ENCODE data around the gene CDK16. TPM values are rescaled to one million over a fixed set of nuclear protein-coding genes. Genes with fewer than 3 reads are reported as not detected.

CDK16 gene
- total RNA-seq, 2 donors from 2014 or later: 167 to 245 TPM

DNA sequence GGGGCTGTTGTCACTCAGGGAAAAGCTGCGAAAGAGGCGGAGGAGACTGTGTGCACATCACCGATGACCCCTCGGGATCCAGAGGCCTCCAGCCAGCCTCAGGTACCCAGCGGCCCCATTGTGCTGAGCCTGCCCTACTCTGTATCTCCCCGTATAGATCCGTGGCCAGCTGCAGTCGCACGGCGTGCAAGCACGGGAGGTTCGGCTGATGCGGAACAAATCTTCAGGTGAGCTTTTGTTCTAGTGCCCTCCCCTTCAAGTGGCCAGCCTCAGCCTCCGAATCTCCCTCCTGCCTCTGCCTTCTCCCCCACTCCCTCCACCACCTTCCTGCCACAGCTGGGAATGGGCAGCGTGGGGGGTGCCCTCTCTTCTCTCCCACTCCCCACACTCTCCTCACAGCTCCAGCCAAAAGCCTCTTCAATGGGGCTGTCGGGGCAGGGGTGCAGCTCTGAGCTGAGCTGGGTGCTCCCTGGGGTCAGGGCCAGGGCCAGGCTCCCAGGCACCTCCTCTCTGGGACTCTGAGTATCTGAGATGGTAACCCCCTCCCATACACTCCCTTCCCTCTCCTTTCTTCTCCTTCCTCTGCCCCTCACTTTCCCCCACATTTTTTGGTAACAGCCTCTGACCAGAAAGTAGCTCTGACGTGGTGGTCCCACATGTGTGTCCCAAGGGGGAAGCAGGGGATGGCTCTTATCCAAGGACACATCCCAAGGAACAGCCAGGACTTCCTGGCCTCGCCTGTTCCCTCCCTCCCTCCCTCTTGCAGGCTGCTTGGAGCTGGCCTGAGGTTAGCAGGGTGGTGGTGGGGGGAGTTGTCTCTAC lies 45.3 kb upstream of the CDK16 start:
- Mint-ChIP-seq H3K27me3 (ENCODE audit: insufficient read depth) (no peaks in the 10 kb centered on the region), H3K36me3 (ENCODE audit: low read depth) (peaks cover 45% of the 10 kb centered on the region), H3K4me1 (no peaks in the 10 kb centered on the region), H3K9me3 (peaks cover 63% of the 10 kb centered on the region), H3K27ac (no peak overlapping the region), H3K4me3 (no peak overlapping the region)
- Histone ChIP-seq H3K4me1 (ENCODE audit: control insufficient read depth, insufficient read depth, low read length) (no peaks in the 10 kb centered on the region), H3K9me3 (ENCODE audit: control insufficient read depth, low read length) (no peaks in the 10 kb centered on the region), H3K4me3 (ENCODE audit: low read length) (no peak overlapping the region), H3K9ac (ENCODE audit: extremely low read depth, low read length, poor library complexity, severe bottlenecking) (no peak overlapping the region), H3K27me3 (ENCODE audit: control insufficient read depth, insufficient read depth, low read length, poor library complexity, severe bottlenecking) (no peaks in the 10 kb centered on the region), H3K36me3 (ENCODE audit: control insufficient read depth, insufficient read depth, low read length) (peaks cover 15% of the 10 kb centered on the region), H3K27ac (ENCODE audit: low read depth, low read length) (no peak overlapping the region)
- TF ChIP-seq, protein P1, sequence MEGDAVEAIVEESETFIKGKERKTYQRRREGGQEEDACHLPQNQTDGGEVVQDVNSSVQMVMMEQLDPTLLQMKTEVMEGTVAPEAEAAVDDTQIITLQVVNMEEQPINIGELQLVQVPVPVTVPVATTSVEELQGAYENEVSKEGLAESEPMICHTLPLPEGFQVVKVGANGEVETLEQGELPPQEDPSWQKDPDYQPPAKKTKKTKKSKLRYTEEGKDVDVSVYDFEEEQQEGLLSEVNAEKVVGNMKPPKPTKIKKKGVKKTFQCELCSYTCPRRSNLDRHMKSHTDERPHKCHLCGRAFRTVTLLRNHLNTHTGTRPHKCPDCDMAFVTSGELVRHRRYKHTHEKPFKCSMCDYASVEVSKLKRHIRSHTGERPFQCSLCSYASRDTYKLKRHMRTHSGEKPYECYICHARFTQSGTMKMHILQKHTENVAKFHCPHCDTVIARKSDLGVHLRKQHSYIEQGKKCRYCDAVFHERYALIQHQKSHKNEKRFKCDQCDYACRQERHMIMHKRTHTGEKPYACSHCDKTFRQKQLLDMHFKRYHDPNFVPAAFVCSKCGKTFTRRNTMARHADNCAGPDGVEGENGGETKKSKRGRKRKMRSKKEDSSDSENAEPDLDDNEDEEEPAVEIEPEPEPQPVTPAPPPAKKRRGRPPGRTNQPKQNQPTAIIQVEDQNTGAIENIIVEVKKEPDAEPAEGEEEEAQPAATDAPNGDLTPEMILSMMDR (conservative IDR thresholded peaks at IDR 0.05): no peak
- 90 to 95% methylated on average over 2 to 17 of the region's 18 CpGs for WGBS, 2 experiments (ENCODE audit: insufficient coverage in 1 of 2, insufficient read length in 1 of 2)
- no peak for DNase-seq

DNA sequence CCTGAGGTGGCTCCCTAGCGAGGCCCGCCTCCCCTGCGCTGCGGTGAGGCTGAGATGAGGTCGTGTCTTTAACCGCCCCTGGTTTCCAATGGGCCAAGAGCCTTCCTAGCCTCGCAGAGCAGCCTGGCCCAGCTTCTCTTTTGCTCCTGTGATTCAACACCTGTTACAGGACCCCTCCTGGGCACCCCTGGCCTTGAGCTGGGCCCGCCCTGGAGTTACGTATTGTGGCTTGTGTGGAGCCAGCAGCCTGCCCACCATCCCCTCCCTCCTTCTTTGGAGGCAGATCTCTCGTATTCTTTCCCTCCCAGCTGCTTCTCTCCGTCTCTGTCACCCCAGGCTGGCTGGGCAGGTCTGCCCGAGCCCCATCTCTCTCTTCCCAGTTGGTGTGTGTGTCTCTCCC lies 44.1 kb upstream of the CDK16 start:
- no peak for DNase-seq
- H3K9me3 Mint-ChIP-seq: peaks cover 61% of the 10 kb centered on the region

GRCh38 chrX:47174846-47175587 lies 43.5 kb upstream of the CDK16 start:
- H3K27me3 Mint-ChIP-seq (ENCODE audit: insufficient read depth): no peaks in the 10 kb centered on the region
- no peaks in the 10 kb centered on the region for H3K27me3 ChIP-seq (ENCODE audit: control insufficient read depth, insufficient read depth, low read length, poor library complexity, severe bottlenecking)

More for the DNA sequence above, 44.1 kb upstream of the CDK16 start:
- peaks cover 47% of the 10 kb centered on the region for H3K36me3 Mint-ChIP-seq (ENCODE audit: low read depth)
- H3K27me3 ChIP-seq (ENCODE audit: control insufficient read depth, insufficient read depth, low read length, poor library complexity, severe bottlenecking): no peaks in the 10 kb centered on the region
- no peak overlapping the region for H3K27ac ChIP-seq (ENCODE audit: low read depth, low read length)
- H3K4me1 Mint-ChIP-seq: no peaks in the 10 kb centered on the region
- H3K4me3 ChIP-seq (ENCODE audit: low read length): no peak overlapping the region
- TF ChIP-seq, protein P1 (conservative IDR thresholded peaks at IDR 0.05): no peak
- H3K9ac ChIP-seq (ENCODE audit: extremely low read depth, low read length, poor library complexity, severe bottlenecking): no peak overlapping the region
- H3K27ac Mint-ChIP-seq: no peak overlapping the region
- no peaks in the 10 kb centered on the region for H3K27me3 Mint-ChIP-seq (ENCODE audit: insufficient read depth)
- no peak overlapping the region for H3K4me3 Mint-ChIP-seq
- 93 to 94% methylated on average over 3 to 12 of the region's 12 CpGs for WGBS, 2 experiments (ENCODE audit: insufficient coverage in 1 of 2, insufficient read length in 1 of 2)
- no peaks in the 10 kb centered on the region for H3K9me3 ChIP-seq (ENCODE audit: control insufficient read depth, low read length)
- H3K36me3 ChIP-seq (ENCODE audit: control insufficient read depth, insufficient read depth, low read length): peaks cover 15% of the 10 kb centered on the region
- H3K4me1 ChIP-seq (ENCODE audit: control insufficient read depth, insufficient read depth, low read length): no peaks in the 10 kb centered on the region

More at GRCh38 chrX:47174846-47175587, 43.5 kb upstream of the CDK16 start:
- no peak overlapping the region for H3K27ac ChIP-seq (ENCODE audit: low read depth, low read length)
- no peaks in the 10 kb centered on the region for H3K4me1 ChIP-seq (ENCODE audit: control insufficient read depth, insufficient read depth, low read length)
- peaks cover 15% of the 10 kb centered on the region for H3K36me3 ChIP-seq (ENCODE audit: control insufficient read depth, insufficient read depth, low read length)
- H3K9me3 ChIP-seq (ENCODE audit: control insufficient read depth, low read length): no peaks in the 10 kb centered on the region
- WGBS, 2 experiments (ENCODE audit: insufficient coverage in 1 of 2, insufficient read length in 1 of 2): 93 to 98% methylated on average over 7 to 23 of the region's 23 CpGs
- Mint-ChIP-seq H3K27ac (no peak overlapping the region), H3K4me1 (no peaks in the 10 kb centered on the region), H3K9me3 (peaks cover 58% of the 10 kb centered on the region), H3K36me3 (ENCODE audit: low read depth) (peaks cover 46% of the 10 kb centered on the region), H3K4me3 (no peak overlapping the region)
- TF ChIP-seq, protein P1 (conservative IDR thresholded peaks at IDR 0.05): no peak
- H3K9ac ChIP-seq (ENCODE audit: extremely low read depth, low read length, poor library complexity, severe bottlenecking): no peak overlapping the region
- DNase-seq: no peak
- no peak overlapping the region for H3K4me3 ChIP-seq (ENCODE audit: low read length)
